Activated CD4-positive, CD25-positive, alpha-beta regulatory T cell treated with anti-CD3 and anti-CD28 coated beads, Interleukin-2, amount 50 U/mL, for 16 hours (primary cell): ENCODE data around the gene TAF1B.

Experiments used
- DNase-seq: peaks from one replicate; pipeline ENCODE4 v3.0.0-alpha.2; 2020; ENCODE audit warnings: low read depth, low spot score

Gene TAF1B

DNA sequence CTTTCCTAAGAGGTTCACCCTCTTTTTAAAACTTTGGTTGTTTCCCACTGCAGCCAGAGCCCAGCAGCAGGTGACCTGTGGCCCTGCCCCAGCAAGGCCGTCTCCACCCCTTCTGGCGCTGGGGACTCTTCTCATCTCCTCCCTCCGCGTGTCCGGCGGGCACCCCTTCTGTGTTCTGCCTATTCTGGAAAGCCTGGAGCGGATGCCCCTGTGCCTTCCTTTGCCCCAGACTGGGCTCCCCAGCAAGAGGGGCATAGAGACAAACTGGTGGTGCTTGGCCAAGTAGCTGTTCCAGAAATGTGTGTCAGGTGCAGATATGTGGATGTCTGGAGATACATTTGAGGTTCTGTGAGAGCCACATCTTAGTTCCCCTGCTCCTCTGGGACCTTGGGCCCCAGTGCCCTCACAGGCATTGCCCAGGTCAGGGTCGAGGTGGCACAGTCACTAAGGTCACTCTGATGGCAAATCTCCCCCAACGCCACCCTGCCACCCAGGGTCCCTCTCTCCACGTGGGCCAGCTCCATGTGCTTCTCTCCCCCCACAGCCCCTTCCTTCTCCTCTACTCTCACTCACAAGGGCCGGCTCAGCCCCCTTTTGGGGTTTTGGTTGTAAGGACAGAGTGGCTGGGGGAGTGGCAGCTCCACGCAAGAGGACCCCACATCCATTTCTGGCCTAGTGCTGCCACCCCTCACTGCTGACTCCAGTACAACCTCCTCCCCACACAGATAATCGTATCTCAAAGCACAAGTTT is 35.5 kb upstream of the TAF1B start:
- no peak for DNase-seq

DNA sequence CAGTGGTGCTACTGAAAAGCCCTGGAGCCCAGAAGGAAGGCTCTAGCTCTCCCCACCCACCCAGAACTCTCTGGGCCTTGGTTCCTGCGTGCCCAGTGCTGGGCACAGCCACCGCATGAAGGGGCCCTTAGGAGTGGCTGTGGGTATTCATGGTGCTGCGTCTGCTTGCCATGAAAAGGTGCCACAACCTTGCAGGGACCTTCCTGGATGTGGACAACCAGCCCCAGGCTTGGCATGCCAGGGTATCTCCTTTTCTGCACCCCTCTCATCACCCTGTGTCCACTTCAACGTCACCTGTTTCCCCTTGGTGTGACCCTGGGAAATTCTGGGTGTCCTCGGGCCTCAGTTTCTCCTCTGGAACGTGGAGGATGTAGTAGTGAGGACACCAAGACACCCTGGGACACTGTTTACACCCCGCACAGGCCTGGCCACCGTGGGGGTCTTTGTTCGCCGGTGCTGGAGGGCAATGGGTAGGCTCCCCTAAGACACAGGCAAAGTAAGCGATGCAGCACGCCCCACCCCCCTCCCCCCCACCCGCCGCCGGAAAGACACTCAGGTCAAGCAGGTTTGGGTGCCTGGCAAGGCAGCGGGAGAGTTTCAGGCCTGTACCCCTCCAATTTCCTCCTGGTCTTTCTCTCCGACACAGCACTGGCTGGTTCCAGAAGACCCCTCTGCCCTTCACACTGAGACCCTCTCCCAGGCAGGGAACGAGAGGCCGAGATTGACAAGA is 34.8 kb upstream of the TAF1B start:
- DNase-seq, result no peak

DNA sequence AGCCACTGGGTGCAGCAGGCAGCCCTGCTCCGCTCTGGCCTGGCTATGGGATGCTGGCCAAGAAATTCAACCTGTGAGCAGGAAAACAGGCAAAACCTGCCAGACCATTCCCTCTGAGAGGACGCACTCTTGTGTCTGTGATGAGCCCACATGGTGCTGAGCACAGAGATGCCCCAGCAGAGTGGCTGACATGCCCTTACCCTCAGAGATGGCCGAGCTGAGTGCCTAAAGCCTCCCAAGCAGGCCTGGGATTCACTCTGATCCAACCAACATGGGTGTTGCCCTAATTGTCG is 34.3 kb upstream of the TAF1B start:
- DNase-seq, result no peak

DNA sequence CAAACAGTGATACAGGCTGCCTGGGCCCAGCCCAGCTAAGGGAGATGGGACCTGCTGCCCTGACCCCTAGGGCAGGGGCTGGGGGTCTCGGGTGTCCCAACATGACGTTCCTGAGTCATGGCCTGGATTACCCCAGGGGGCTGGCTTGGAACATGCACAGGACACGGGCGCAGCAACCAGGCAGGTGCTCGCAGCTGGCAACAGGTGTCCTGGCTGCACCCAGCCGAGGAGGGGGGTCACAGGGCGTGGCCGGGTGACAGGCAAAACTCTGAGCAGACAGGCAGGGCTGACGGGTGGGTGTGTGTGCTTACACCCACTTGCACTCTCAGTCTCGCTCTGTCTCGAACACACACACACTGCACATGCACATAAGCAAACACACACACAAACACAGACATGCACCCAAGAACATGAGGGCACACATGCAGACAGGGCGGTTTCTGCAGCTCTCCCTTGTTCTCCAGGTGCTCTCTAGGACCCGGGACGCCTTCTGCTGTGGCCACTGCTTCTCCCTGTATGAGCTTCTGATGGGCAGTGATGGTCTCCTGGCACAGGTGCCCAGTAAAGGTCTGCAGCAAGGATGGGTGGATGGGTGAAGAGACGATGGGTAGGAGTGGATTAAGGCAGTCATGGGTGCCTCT is 33.7 kb upstream of the TAF1B start:
- DNase-seq, result no peak

DNA sequence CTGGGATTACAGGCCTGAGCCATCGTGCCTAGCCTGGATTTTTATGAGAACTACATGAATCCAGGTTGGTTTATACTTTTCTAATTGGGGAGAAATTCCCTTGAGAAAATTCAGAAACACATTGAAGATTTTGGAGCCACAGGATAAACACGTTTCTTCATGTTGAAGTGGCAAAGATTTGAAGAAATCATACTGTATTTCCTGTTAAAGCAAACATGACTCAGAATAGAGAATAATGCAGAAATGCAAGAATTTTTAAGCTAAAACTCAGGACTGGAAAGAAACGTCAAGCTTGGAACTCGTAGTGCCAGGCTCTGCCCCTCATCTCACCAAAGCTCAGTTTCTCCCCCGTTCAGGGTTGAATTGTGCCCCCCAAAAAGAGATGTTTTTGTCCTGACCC is 32.1 kb upstream of the TAF1B start:
- no peak for DNase-seq

- no peak for DNase-seq
Observed at GRCh38 chr2:9811679-9812511, 31.4 kb upstream of the TAF1B start.

- DNase-seq, result no peak
Observed at GRCh38 chr2:9812945-9813311, 30.3 kb upstream of the TAF1B start.

DNA sequence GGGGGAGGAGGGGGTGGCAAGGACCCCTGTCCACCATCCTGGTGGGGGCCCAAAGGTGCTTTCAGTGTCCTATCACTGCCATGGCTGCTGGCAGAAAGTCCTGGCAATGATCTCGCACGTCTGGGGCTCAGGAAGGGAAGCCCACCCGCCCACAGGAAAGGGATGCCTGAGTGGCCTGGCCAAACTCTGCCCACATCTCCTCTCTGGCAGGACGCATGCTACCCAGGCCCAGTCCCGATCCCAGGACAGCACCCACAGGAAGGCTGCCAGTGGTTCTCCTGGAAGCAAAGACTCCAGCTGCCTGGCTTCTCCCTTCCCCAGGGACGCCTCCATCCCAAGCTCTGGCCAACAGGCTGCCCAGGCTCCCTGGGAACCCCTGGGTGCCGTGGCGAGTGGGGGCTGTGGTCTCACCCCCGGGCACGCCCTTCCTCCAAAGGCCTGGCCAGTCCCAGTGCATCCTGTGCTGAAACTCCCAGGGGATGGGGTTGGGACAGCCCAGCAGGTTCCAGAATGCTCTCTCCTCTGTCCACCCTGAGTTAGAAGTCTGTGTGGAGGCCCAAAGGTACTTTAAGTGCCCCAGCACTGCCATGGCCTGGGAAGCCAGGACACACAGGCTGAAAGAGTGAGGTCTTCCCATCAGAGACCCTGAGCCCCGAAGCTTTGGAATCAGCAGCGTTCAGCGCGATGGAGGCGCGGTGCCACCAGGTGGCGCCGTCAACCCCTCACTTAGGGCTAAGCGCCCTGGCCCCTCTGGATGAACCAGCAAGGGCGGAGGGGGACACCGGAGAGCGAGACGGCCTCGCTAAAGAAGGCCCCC is 29.8 kb upstream of the TAF1B start:
- DNase-seq, result peak; percentile 44

DNA sequence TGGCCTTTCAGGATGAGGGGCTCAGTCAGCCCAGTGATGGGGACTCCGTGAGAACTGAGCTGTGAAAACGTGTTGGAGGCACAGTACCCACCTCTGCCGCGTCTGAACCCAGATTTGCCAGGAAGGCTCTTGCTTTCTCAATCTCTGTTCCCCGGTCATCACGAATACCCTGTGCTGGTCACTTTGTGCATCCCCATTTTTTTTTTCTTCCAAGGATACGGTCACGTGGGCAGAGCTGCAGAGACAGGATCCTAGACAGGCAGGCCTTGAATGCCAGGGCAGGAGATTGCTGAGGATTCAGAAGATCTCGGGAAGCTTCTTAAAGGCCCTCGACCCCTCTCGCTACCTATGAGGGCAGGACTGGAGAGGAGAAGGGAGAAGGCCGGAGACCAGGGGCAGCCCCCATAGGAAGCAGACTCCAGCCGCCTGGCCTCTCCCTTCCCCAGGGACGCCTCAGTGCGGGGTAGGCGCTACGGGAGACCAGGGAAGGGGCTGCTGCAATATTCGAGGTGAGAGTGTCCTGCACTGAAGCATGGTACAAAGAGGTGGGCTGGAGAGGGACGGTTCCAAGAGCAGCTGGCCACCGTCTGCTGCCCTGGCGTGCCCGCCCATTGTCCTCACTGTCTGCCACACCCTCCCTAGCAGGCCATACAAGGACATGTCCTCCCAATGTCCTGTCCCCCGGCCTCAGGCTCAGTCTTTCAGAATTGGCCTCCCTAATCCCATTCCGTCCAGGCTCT is 29.0 kb upstream of the TAF1B start:
- DNase-seq, result no peak

- no peak for DNase-seq
Observed at GRCh38 chr2:9815076-9815475, 28.2 kb upstream of the TAF1B start.

DNA sequence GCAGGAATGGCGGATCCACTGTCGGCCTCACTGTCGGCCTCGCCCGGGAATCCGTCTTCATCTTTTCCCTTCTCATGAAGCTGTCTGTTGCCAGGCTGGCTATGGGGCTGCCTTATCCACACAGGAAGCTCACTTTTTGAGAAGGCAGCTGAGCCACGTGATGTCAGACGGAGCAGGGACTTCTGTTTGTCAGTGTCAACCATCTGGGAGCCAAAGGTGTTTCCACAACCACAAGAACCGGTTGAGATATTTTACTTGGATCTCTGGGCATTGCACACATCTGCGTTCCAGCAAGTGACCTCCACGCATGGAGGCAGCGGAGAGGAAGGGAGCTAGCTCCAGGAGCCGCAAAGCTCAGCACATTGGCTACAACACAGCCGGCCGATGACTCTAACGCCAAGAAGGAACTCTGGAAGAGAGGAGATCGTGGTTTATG is 27.4 kb upstream of the TAF1B start:
- no peak for DNase-seq

- DNase-seq, result no peak
Observed at GRCh38 chr2:9818097-9818496, 25.2 kb upstream of the TAF1B start.

DNA sequence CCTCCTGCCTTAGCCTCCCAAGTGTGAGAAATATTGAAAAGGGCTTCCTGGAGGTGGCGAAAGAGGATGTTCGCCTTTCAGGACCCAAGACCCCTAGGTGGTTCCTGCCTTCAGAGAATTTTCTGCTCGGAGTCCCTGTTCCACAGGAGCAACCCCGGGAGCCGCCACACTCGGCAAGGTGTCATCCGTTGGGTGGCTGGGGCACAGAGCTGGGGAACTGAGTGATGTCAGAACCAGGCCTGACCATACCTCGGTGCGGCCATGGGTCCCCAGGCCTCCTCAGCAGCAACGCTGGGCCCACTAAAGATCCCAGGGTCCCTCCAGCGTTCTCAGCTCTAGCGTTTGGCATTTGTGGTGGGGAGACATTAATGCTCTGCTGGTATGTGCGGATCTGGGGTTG is 23.7 kb upstream of the TAF1B start:
- DNase-seq, result no peak

GRCh38 chr2:9820020-9820973 is 23.0 kb upstream of the TAF1B start:
- DNase-seq, result no peak

- DNase-seq, result no peak
Observed at GRCh38 chr2:9821805-9822445, 21.3 kb upstream of the TAF1B start.

DNA sequence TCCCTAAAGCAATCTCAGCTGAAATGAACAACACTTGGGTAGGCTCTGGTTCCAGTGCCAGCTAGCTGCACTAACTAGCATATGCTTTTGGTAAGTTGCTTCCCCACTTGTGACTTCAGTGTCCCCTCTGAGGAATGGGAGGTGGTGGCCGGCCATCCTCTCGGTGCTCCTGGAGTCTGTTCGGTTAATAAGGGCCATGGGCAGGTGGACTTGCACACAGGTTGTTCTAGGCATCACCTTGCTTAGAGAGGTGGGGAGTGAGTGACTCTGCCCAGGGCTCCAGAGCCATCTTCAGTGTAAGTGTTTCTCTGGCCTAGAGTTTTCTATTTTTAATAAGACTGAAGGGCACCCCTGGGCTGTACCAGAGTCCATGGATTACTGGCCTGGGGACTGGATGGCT is 18.8 kb upstream of the TAF1B start:
- no peak for DNase-seq

DNA sequence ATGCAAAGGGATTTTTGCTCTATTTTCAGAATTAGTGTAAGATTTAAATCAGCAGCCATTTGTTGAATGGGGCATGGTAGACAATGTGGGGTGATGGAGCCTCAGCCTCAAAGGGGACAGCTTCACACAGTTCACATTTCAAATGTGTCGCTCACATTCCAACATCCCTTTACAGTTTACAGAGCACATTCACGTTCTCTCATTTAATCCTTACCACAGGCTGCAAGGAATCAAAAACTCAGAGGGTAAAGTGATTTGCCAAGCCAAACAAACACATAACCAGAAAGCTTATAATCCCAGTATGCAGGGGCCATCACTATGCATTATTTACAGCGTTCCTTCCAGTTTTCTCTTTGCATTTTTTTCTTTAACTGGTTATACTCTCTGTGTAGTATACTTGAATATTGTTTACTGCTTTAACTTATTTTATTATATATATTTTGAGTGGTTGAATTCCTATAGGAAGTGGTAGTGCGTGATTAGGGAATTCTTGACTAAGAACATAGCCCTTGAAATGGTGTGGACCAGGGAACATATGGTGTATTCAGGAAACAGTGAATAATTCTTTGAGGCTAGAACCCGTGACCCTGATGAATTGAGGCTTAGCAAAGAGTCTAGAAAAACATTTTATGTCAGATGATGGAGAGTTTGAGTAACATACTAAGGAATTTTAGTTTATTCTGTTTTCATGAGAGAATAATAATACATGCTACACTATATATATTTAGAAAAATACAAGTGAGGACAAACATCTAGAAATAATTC is 18.1 kb upstream of the TAF1B start:
- no peak for DNase-seq

- no peak for DNase-seq
Observed at GRCh38 chr2:9826208-9826607, 17.1 kb upstream of the TAF1B start.
